Mesothelial cell of epicardium (in vitro differentiated cells): Measurements from ENCODE around the gene HAPLN1. TPM values are rescaled to one million over a fixed set of nuclear protein-coding genes. Genes with fewer than 3 reads are reported as not detected.

Experiments
- total RNA-seq: library from RNA; stranded (reverse); gene quantifications from 3 replicates; pipeline ENCODE4 v1.2.1, GENCODE V29; 2021

Gene HAPLN1
- total RNA-seq, 1 donor from 2014 or later = 2.8 TPM

Other genes starting within 250 kb of the HAPLN1 start
- 633 to 678 TPM (median 634 TPM) in 3 replicates for gene VCAN, start 249.1 kb downstream of the HAPLN1 start, total RNA-seq